HG03060 (cell line): ENCODE results near the gene TMPRSS11D.

Experiments used
- ATAC-seq: cut with Tn5 transposase; IDR thresholded peaks from one replicate; pipeline ENCODE4 v1.9.1; 2021; ENCODE audit warnings: low read depth, moderate number of reproducible peaks; ENCODE audit not compliant: unreplicated experiment

TMPRSS11D gene

GRCh38 chr4:67776746-67777145 is 107.1 kb downstream of the TMPRSS11D start:
- ATAC-seq, result no peak
